Esophagus squamous epithelium (tissue), 5 donors: ENCODE measurements around the gene ENO4. TPM values are rescaled to one million over a fixed set of nuclear protein-coding genes. Genes with fewer than 3 reads are reported as not detected.

ENCODE experiments used
- DNase-seq: peaks from one replicate; lab custom pipeline; 2025; lab: John Stamatoyannopoulos, UW
- H3K27ac ChIP-seq, 4 donors: fragments of 200-600 bp; sonication (generic); one replicate each; pipeline ENCODE4 v1.5.1; 2016 to 2019; ENCODE audit warnings: mild to moderate bottlenecking in 1 of 4
- H3K27me3 ChIP-seq, 4 donors: fragments of 200-600 bp; sonication (generic); 1 replicate in 3 of 4; 2 replicates in 1 of 4; pipeline versions ENCODE4 v1.5.1 to v1.6.0; 2017 to 2021; ENCODE audit warnings: antibody characterized with exemption in 1 of 4
- H3K36me3 ChIP-seq, 3 donors: fragments of 200-600 bp; sonication (generic); one replicate each; pipeline ENCODE4 v1.5.1; 2016 to 2019
- H3K4me1 ChIP-seq, 3 donors: fragments of 200-600 bp; sonication (generic); one replicate each; pipeline ENCODE4 v1.5.1; 2017 to 2019
- H3K4me3 ChIP-seq, 4 donors: fragments of 200-600 bp; sonication (generic); 1 replicate in 3 of 4; 2 replicates in 1 of 4; pipeline ENCODE4 v1.5.1; 2016 to 2019; ENCODE audit warnings: mild to moderate bottlenecking in 2 of 4, moderate library complexity in 1 of 4
- H3K9me3 ChIP-seq, 3 donors: fragments of 200-600 bp; sonication (generic); one replicate each; pipeline ENCODE4 v1.5.1; 2016 to 2019
- CTCF ChIP-seq, 6 experiments: fragments of 450-650 bp in 4 of 6; fragments of 200-600 bp in 2 of 6; sonication (generic) in 2 of 6; IDR thresholded peaks; one replicate each; pipeline ENCODE4 v1.5.1; 2016 to 2019; ENCODE audit warnings: antibody characterized with exemption in 6 of 6, mild to moderate bottlenecking in 4 of 6, moderate library complexity in 4 of 6
- POLR2A ChIP-seq, 4 donors: fragments of 450-650 bp; IDR thresholded peaks; one replicate each; pipeline ENCODE4 v1.6.1; 2017; ENCODE audit warnings: antibody characterized with exemption in 4 of 4, mild to moderate bottlenecking in 4 of 4, moderate library complexity in 3 of 4
- WGBS, 2 donors: methylation state at CpG; one replicate each; pipeline ENCODE4 v1.1.5; 2018; 5-methylcytosine and 5-hydroxymethylcytosine counted together
- intact Hi-C: fragments of 100-400 bp; cut with DNase I; formaldehyde crosslinking; loops from one replicate; pipeline ENCODE4 v1.15.0; 2022
- total RNA-seq, 4 donors: library from RNA; depleted of rRNA; stranded (reverse); fragments of >200 nt; gene quantifications; one replicate each; pipeline ENCODE4 v1.1.0, GENCODE V29; 2016
- donor health status: DM: yes; HTN: yes; CAD: no.

Gene ENO4
- total RNA-seq, 4 donors from 2014 or later, result 0.19 to 0.64 TPM; not detected in 2

- Histone ChIP-seq H3K4me3 (no peak overlapping the region), H3K9me3 (no peaks in the 10 kb centered on the region), H3K27ac (no peak overlapping the region), H3K4me1 (no peaks in the 10 kb centered on the region), H3K27me3 (no peaks in the 10 kb centered on the region), H3K36me3 (peaks cover 0 to 9% (median 0%) of the 10 kb centered on the region in 3 donors)
- intact Hi-C loops, result no loop called here
- TF ChIP-seq POLR2A (IDR thresholded peaks at IDR 0.05) (no peak), CTCF (IDR thresholded peaks at IDR 0.05) (no peak)
- WGBS, 2 donors, result 75 to 80% methylated on average over 4 of the region's 4 CpGs
- no peak for DNase-seq
Measured at GRCh38 chr10:116836083-116836482, 13.2 kb upstream of the ENO4 start.

- Histone ChIP-seq H3K36me3 (peaks cover 0 to 5% (median 0%) of the 10 kb centered on the region in 3 donors), H3K27me3 (no peaks in the 10 kb centered on the region), H3K4me1 (no peaks in the 10 kb centered on the region), H3K9me3 (no peaks in the 10 kb centered on the region), H3K27ac (no peak overlapping the region), H3K4me3 (no peak overlapping the region)
- 81 to 89% methylated on average over 8 of the region's 8 CpGs for WGBS, 2 donors
- no peak for DNase-seq
- intact Hi-C loops, result no loop called here
- TF ChIP-seq POLR2A (IDR thresholded peaks at IDR 0.05) (no peak), CTCF (IDR thresholded peaks at IDR 0.05) (no peak)
Measured at GRCh38 chr10:116836902-116837523, 12.3 kb upstream of the ENO4 start.

GRCh38 chr10:116838143-116838725 is 11.1 kb upstream of the ENO4 start:
- DNase-seq, result no peak
- H3K4me1 ChIP-seq, result no peaks in the 10 kb centered on the region
- WGBS, 2 donors, result 65 to 75% methylated on average over 4 to 5 of the region's 5 CpGs
- intact Hi-C loops, result no loop called here
- H3K27ac ChIP-seq, result no peak overlapping the region
- H3K36me3 ChIP-seq, result no peaks in the 10 kb centered on the region
- H3K27me3 ChIP-seq, result no peaks in the 10 kb centered on the region
- TF ChIP-seq CTCF (IDR thresholded peaks at IDR 0.05) (no peak), POLR2A (IDR thresholded peaks at IDR 0.05) (no peak)
- H3K4me3 ChIP-seq, result no peak overlapping the region
- no peaks in the 10 kb centered on the region for H3K9me3 ChIP-seq

- intact Hi-C loops, result no loop called here
- Histone ChIP-seq H3K27me3 (no peaks in the 10 kb centered on the region), H3K4me3 (no peak overlapping the region), H3K9me3 (no peaks in the 10 kb centered on the region), H3K36me3 (no peaks in the 10 kb centered on the region), H3K27ac (no peak overlapping the region), H3K4me1 (no peaks in the 10 kb centered on the region)
- 91 to 92% methylated on average over 6 of the region's 6 CpGs for WGBS, 2 donors
- no peak for TF ChIP-seq POLR2A (IDR thresholded peaks at IDR 0.05)
- TF ChIP-seq CTCF (IDR thresholded peaks at IDR 0.05), result no peak
- no peak for DNase-seq
Measured at GRCh38 chr10:116840389-116841075, 8.8 kb upstream of the ENO4 start.

- H3K27me3 ChIP-seq, result peaks cover 0 to 21% (median 0%) of the 10 kb centered on the region in 4 donors
- peaks cover 0 to 26% (median 4%) of the 10 kb centered on the region in 3 donors for H3K4me1 ChIP-seq
- no peak overlapping the region for H3K27ac ChIP-seq
- 59 to 80% methylated on average over 2 of the region's 2 CpGs for WGBS, 2 donors
- TF ChIP-seq CTCF (IDR thresholded peaks at IDR 0.05) (no peak), POLR2A (IDR thresholded peaks at IDR 0.05) (no peak)
- no peaks in the 10 kb centered on the region for H3K36me3 ChIP-seq
- intact Hi-C loops, result no loop called here
- DNase-seq, result no peak
- H3K4me3 ChIP-seq, result no peak overlapping the region
- no peaks in the 10 kb centered on the region for H3K9me3 ChIP-seq
Measured at GRCh38 chr10:116845823-116846222, 3.5 kb upstream of the ENO4 start.
